Measurements from ENCODE around the gene CDH13. TPM values are rescaled to one million over a fixed set of nuclear protein-coding genes. Genes with fewer than 3 reads are reported as not detected.

CDH13 gene
- total RNA-seq, 1 experiment from 2014 or later, result 49.3 TPM

DNA sequence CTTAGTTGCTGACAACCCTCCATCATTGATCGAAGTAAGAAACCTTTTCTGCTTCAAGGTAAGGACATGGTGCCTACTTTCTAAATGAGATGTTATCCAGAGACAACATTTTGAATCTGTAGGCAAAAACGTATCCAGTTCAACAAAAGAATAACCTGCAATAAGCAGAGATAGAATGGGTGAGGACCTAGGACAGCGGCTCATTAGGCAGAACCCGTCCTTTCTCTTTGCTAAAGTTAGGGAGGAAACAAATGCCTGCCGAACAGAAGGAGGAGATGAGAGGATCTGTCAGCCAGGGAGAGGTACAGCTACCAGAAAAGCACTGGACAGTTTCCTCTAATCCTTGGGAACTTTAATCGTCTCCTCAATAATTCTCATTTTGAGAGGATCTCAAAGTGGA lies 183.3 kb downstream of the CDH13 start:
- Mint-ChIP-seq H3K36me3 (ENCODE audit: insufficient read depth, unreplicated experiment) (no peaks in the 10 kb centered on the region), H3K4me3 (ENCODE audit: unreplicated experiment) (no peak overlapping the region), H3K4me1 (ENCODE audit: insufficient read depth, unreplicated experiment) (no peaks in the 10 kb centered on the region), H3K9me3 (ENCODE audit: unreplicated experiment) (no peaks in the 10 kb centered on the region), H3K27ac (ENCODE audit: low read depth, unreplicated experiment) (no peak overlapping the region), H3K27me3 (ENCODE audit: insufficient read depth, unreplicated experiment) (no peaks in the 10 kb centered on the region)
- CTCF ChIA-PET, result no interaction called here
- BruUV-seq (replicated peaks), result no TSS peak
- intact Hi-C loops (cut with micrococcal nuclease), result no loop called here
- DNase-seq (ENCODE audit: unreplicated experiment), result no peak
- TF ChIP-seq, protein P1, sequence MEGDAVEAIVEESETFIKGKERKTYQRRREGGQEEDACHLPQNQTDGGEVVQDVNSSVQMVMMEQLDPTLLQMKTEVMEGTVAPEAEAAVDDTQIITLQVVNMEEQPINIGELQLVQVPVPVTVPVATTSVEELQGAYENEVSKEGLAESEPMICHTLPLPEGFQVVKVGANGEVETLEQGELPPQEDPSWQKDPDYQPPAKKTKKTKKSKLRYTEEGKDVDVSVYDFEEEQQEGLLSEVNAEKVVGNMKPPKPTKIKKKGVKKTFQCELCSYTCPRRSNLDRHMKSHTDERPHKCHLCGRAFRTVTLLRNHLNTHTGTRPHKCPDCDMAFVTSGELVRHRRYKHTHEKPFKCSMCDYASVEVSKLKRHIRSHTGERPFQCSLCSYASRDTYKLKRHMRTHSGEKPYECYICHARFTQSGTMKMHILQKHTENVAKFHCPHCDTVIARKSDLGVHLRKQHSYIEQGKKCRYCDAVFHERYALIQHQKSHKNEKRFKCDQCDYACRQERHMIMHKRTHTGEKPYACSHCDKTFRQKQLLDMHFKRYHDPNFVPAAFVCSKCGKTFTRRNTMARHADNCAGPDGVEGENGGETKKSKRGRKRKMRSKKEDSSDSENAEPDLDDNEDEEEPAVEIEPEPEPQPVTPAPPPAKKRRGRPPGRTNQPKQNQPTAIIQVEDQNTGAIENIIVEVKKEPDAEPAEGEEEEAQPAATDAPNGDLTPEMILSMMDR (IDR thresholded peaks at IDR 0.05; ENCODE audit: unreplicated experiment), result no peak
- POLR2A ChIA-PET, result no interaction called here

GRCh38 chr16:82814059-82814458 lies 187.3 kb downstream of the CDH13 start:
- no TSS peak for BruUV-seq (replicated peaks)
- TF ChIP-seq, protein P1 (IDR thresholded peaks at IDR 0.05; ENCODE audit: unreplicated experiment), result no peak
- H3K4me1 Mint-ChIP-seq (ENCODE audit: insufficient read depth, unreplicated experiment), result no peaks in the 10 kb centered on the region
- no peaks in the 10 kb centered on the region for H3K36me3 Mint-ChIP-seq (ENCODE audit: insufficient read depth, unreplicated experiment)
- ChIA-PET POLR2A (no interaction called here), CTCF (interaction anchor here (1.0 kb wide), 1 partner anchor 23 kb away, joined by 3 read pairs; no protein-coding TSS in a partner anchor)
- H3K9me3 Mint-ChIP-seq (ENCODE audit: unreplicated experiment), result no peaks in the 10 kb centered on the region
- H3K27ac Mint-ChIP-seq (ENCODE audit: low read depth, unreplicated experiment), result no peak overlapping the region
- no peak for DNase-seq (ENCODE audit: unreplicated experiment)
- no peaks in the 10 kb centered on the region for H3K27me3 Mint-ChIP-seq (ENCODE audit: insufficient read depth, unreplicated experiment)
- H3K4me3 Mint-ChIP-seq (ENCODE audit: unreplicated experiment), result no peak overlapping the region
- intact Hi-C loops (cut with micrococcal nuclease), result no loop called here

DNA sequence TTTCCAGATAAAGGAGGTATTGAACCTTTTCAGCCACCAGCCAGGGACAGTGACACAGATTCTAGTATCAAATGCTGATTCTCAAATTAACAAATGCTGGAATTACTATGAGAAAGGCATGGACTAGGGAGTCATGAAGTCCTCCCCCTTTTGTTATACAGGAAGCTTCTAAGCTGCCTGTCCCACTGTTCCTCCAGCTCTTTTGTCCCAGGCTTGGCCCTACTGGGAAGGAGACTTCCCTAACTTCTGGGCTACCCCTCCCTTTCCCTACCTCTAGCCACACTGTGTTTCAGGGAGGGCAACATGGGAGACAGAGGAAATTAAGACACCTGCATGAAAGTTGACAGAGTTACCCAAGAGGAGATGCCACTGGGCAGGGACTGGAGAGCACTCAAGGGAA lies 192.5 kb downstream of the CDH13 start:
- no TSS peak for BruUV-seq (replicated peaks)
- no peak for DNase-seq (ENCODE audit: unreplicated experiment)
- no peak overlapping the region for H3K4me3 Mint-ChIP-seq (ENCODE audit: unreplicated experiment)
- H3K27ac Mint-ChIP-seq (ENCODE audit: low read depth, unreplicated experiment), result no peak overlapping the region
- H3K27me3 Mint-ChIP-seq (ENCODE audit: insufficient read depth, unreplicated experiment), result no peaks in the 10 kb centered on the region
- intact Hi-C loops (cut with micrococcal nuclease), result no loop called here
- POLR2A ChIA-PET, result no interaction called here
- no peaks in the 10 kb centered on the region for H3K4me1 Mint-ChIP-seq (ENCODE audit: insufficient read depth, unreplicated experiment)
- CTCF ChIA-PET, result interaction anchor here (1.1 kb wide), 1 partner anchor 95 kb away, joined by 4 read pairs; no protein-coding TSS in a partner anchor
- H3K9me3 Mint-ChIP-seq (ENCODE audit: unreplicated experiment), result peaks cover 11% of the 10 kb centered on the region
- TF ChIP-seq, protein P1 (IDR thresholded peaks at IDR 0.05; ENCODE audit: unreplicated experiment), result no peak
- H3K36me3 Mint-ChIP-seq (ENCODE audit: insufficient read depth, unreplicated experiment), result no peaks in the 10 kb centered on the region

- Mint-ChIP-seq H3K27ac (ENCODE audit: low read depth, unreplicated experiment) (no peak overlapping the region), H3K27me3 (ENCODE audit: insufficient read depth, unreplicated experiment) (no peaks in the 10 kb centered on the region), H3K36me3 (ENCODE audit: insufficient read depth, unreplicated experiment) (no peaks in the 10 kb centered on the region), H3K9me3 (ENCODE audit: unreplicated experiment) (peaks cover 12% of the 10 kb centered on the region), H3K4me3 (ENCODE audit: unreplicated experiment) (no peak overlapping the region), H3K4me1 (ENCODE audit: insufficient read depth, unreplicated experiment) (no peaks in the 10 kb centered on the region)
- intact Hi-C loops (cut with micrococcal nuclease), result no loop called here
- ChIA-PET CTCF (no interaction called here), POLR2A (no interaction called here)
- no peak for DNase-seq (ENCODE audit: unreplicated experiment)
- BruUV-seq (replicated peaks), result no TSS peak
- TF ChIP-seq, protein P1 (IDR thresholded peaks at IDR 0.05; ENCODE audit: unreplicated experiment), result no peak
These were observed 194.1 kb downstream of the CDH13 start for GRCh38 chr16:82820855-82821254.

Measured in MCF 10A (cell line).